ENCODE measurements around the gene CDH16.

The CDH16 gene

GRCh38 chr16:66869424-66869823, 49.3 kb downstream of the CDH16 start:
- DNase-seq, result no peak

GRCh38 chr16:66863707-66864106, 55.0 kb downstream of the CDH16 start:
- DNase-seq, result no peak

GRCh38 chr16:66862023-66862520, 56.6 kb downstream of the CDH16 start:
- no peak for DNase-seq

- no peak for DNase-seq
Measured at GRCh38 chr16:66859397-66860068, 59.2 kb downstream of the CDH16 start.

GRCh38 chr16:66858740-66859396, 59.8 kb downstream of the CDH16 start:
- no peak for DNase-seq

Data from NCI-H748 treated with DMSO at 0.1 percent for 48 hours (cell line).